Mesenchymal stem cell (in vitro differentiated cells and primary cell): Measurements from ENCODE around the gene HOXB3.
A peak's percentile ranks its signal among the peaks of the same experiment; 100 is the strongest.

Source experiments
- DNase-seq: peaks from one replicate; pipeline ENCODE4 v3.0.0-alpha.2; 2013
- H2AFZ ChIP-seq: one replicate; pipeline ENCODE4 v1.6.1; 2013; ENCODE audit warnings: low read depth, mild to moderate bottlenecking, control low read depth, inconsistent platforms, low read length, moderate library complexity
- H2AK5ac ChIP-seq: 2 replicates; pipeline ENCODE4 v1.6.1; 2013; ENCODE audit warnings: low read length, moderate library complexity, mild to moderate bottlenecking, inconsistent platforms; ENCODE audit not compliant: severe bottlenecking
- H2BK120ac ChIP-seq: one replicate; pipeline ENCODE4 v1.6.1; 2013; ENCODE audit warnings: low read depth, mild to moderate bottlenecking, inconsistent platforms, low read length, moderate library complexity
- H2BK12ac ChIP-seq, 2 experiments: one replicate each; pipeline ENCODE4 v1.6.1; 2013; ENCODE audit warnings: inconsistent platforms in 2 of 2, low read length in 2 of 2, mild to moderate bottlenecking in 2 of 2, moderate library complexity in 2 of 2, control low read depth in 1 of 2
- H2BK15ac ChIP-seq: one replicate; pipeline ENCODE4 v1.6.1; 2013; ENCODE audit warnings: mild to moderate bottlenecking, low read depth, inconsistent platforms; ENCODE audit not compliant: poor library complexity, severe bottlenecking
- H2BK5ac ChIP-seq: 2 replicates; pipeline ENCODE4 v1.6.1; 2013; ENCODE audit warnings: low read depth, mild to moderate bottlenecking, low read length, control low read depth, inconsistent platforms; ENCODE audit not compliant: poor library complexity, severe bottlenecking
- H3K14ac ChIP-seq, 2 experiments: one replicate each; pipeline ENCODE4 v1.6.1; 2013; ENCODE audit warnings: inconsistent platforms in 2 of 2, low read length in 2 of 2, control low read depth in 1 of 2, mild to moderate bottlenecking in 1 of 2, moderate library complexity in 1 of 2
- H3K18ac ChIP-seq, 2 experiments: one replicate each; pipeline ENCODE4 v1.6.1; 2013; ENCODE audit warnings: inconsistent platforms in 2 of 2, low read length in 2 of 2, control low read depth in 1 of 2, low read depth in 1 of 2, mild to moderate bottlenecking in 1 of 2
- H3K23ac ChIP-seq, 2 experiments: one replicate each; pipeline ENCODE4 v1.6.1; 2013; ENCODE audit warnings: inconsistent platforms in 2 of 2, low read length in 2 of 2, mild to moderate bottlenecking in 2 of 2, moderate library complexity in 2 of 2, control low read depth in 1 of 2
- H3K27ac ChIP-seq: 2 replicates; pipeline ENCODE4 v1.5.1; 2013; ENCODE audit warnings: mild to moderate bottlenecking, moderate library complexity, low read length, control low read depth, inconsistent platforms; ENCODE audit not compliant: poor library complexity, severe bottlenecking
- H3K27me3 ChIP-seq, 2 experiments: 2 replicates each; pipeline versions ENCODE4 v1.6.1 to v1.7.0; 2013; ENCODE audit warnings: low read length in 2 of 2, mild to moderate bottlenecking in 2 of 2, moderate library complexity in 2 of 2, control low read depth in 1 of 2, inconsistent platforms in 1 of 2; ENCODE audit not compliant: control insufficient read depth in 1 of 2, insufficient read depth in 1 of 2
- H3K36me3 ChIP-seq, 2 experiments: 2 replicates each; pipeline versions ENCODE4 v1.6.1 to v1.7.0; 2013; ENCODE audit warnings: low read length in 2 of 2, control low read depth in 1 of 2, inconsistent platforms in 1 of 2, low read depth in 1 of 2, mild to moderate bottlenecking in 1 of 2; ENCODE audit not compliant: insufficient read depth in 2 of 2, control insufficient read depth in 1 of 2
- H3K4ac ChIP-seq, 2 experiments: one replicate each; pipeline ENCODE4 v1.6.1; 2013; ENCODE audit warnings: inconsistent platforms in 2 of 2, low read length in 2 of 2, mild to moderate bottlenecking in 2 of 2, moderate library complexity in 2 of 2, control low read depth in 1 of 2, low read depth in 1 of 2
- H3K4me1 ChIP-seq: 2 replicates; pipeline ENCODE4 v1.6.1; 2013; ENCODE audit warnings: low read depth, low read length, control low read depth; ENCODE audit not compliant: control insufficient read depth, insufficient read depth
- H3K4me2 ChIP-seq: 2 replicates; pipeline ENCODE4 v1.6.1; 2013; ENCODE audit warnings: low read length, mild to moderate bottlenecking, inconsistent platforms; ENCODE audit not compliant: poor library complexity, severe bottlenecking
- H3K4me3 ChIP-seq, 2 experiments: 2 replicates each; pipeline versions ENCODE4 v1.5.1 to v1.7.0; 2013; ENCODE audit warnings: low read length in 2 of 2, mild to moderate bottlenecking in 2 of 2, control low read depth in 1 of 2, low read depth in 1 of 2; ENCODE audit not compliant: insufficient read depth in 1 of 2
- H3K79me1 ChIP-seq: replicated peaks from 2 replicates; pipeline ENCODE4 v1.6.1; 2013; ENCODE audit warnings: mild to moderate bottlenecking, control low read depth, low read length, inconsistent platforms; ENCODE audit not compliant: poor library complexity, severe bottlenecking
- H3K9ac ChIP-seq: 2 replicates; pipeline ENCODE4 v1.7.0; 2013; ENCODE audit warnings: mild to moderate bottlenecking, low read length, moderate library complexity
- H3K9me3 ChIP-seq: 2 replicates; pipeline ENCODE4 v1.7.0; 2013; ENCODE audit warnings: mild to moderate bottlenecking, low read length; ENCODE audit not compliant: control insufficient read depth
- H4K8ac ChIP-seq: one replicate; pipeline ENCODE4 v1.6.1; 2013; ENCODE audit warnings: inconsistent platforms, mild to moderate bottlenecking, low read length, moderate library complexity
- H4K91ac ChIP-seq: one replicate; pipeline ENCODE4 v1.6.1; 2013; ENCODE audit warnings: mild to moderate bottlenecking, low read length, inconsistent platforms
- WGBS: methylation state at CpG from one replicate; pipeline ENCODE4 v1.1.7; 2013; ENCODE audit warnings: mixed read lengths; 5-methylcytosine and 5-hydroxymethylcytosine counted together

The HOXB3 gene

DNA sequence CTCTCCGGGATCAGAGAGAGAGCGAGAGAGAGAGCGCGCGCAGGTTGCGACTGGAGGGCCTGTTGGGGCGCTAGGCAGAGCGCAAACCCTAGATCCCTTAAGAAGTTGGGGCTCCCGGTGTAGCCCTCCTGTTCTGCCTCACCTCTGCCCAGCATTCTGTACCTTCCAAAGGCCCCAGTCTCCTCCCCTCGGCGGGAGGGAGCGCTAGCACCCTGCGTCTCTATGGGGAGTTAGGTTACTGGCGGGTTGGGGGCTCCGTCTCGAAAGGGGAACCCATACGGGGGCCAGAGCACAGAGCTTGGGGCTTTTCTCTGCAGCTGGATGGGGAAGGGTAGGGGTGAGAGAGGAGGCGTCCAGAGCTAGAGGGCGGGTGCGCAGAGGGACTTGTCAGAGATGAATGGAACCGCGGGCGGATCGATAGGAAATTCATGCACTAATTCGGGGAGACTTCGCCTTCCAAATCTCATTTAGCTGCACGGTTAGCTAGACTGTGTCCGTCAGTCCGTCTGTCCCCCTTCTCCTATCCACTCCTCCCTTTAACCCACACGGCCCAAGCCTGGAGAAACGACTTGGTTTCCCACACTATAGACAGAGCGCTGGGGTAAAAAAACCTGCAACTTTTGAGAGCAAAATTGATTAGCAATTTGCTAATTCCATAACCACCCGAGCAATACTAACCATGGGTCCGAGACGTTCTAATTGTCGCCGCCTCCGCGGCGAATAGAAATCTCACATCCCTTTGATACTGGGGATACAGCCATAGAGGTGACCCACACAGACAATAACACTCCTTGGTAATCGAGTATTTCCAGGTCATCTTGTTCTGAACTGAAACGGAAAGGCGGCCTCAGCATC, 11.2 kb downstream of the HOXB3 start:
- Histone ChIP-seq H2AK5ac (peak overlapping the region; percentile 1), H3K79me1 (peaks cover 7% of the 10 kb centered on the region), H3K18ac (peak overlapping the region; percentile 87 to 91), H2BK15ac (peak overlapping the region; percentile 86), H2BK12ac (peak overlapping the region; percentile 55 to 80), H3K9me3 (no peaks in the 10 kb centered on the region), H4K91ac (peak overlapping the region; percentile 95), H2AFZ (no peak overlapping the region), H3K4me3 (peak overlapping the region; percentile 62 to 96), H3K27me3 (no peaks in the 10 kb centered on the region), H3K9ac (peak overlapping the region; percentile 98), H3K27ac (peak overlapping the region; percentile 60), H3K14ac (peak overlapping the region; percentile 22 to 87), H2BK5ac (no peak overlapping the region), H3K4ac (peak overlapping the region; percentile 92 to 93), H3K23ac (peak overlapping the region in 1 of 2 experiments; percentile 79), H3K4me1 (peaks cover 35% of the 10 kb centered on the region), H3K36me3 (peaks cover 6% of the 10 kb centered on the region in 2 experiments), H4K8ac (peak overlapping the region; percentile 94), H2BK120ac (peak overlapping the region; percentile 97), H3K4me2 (peak overlapping the region; percentile 82)
- DNase-seq = peak; percentile 76
- 2% methylated on average over 35 of the region's 43 CpGs for WGBS

DNA sequence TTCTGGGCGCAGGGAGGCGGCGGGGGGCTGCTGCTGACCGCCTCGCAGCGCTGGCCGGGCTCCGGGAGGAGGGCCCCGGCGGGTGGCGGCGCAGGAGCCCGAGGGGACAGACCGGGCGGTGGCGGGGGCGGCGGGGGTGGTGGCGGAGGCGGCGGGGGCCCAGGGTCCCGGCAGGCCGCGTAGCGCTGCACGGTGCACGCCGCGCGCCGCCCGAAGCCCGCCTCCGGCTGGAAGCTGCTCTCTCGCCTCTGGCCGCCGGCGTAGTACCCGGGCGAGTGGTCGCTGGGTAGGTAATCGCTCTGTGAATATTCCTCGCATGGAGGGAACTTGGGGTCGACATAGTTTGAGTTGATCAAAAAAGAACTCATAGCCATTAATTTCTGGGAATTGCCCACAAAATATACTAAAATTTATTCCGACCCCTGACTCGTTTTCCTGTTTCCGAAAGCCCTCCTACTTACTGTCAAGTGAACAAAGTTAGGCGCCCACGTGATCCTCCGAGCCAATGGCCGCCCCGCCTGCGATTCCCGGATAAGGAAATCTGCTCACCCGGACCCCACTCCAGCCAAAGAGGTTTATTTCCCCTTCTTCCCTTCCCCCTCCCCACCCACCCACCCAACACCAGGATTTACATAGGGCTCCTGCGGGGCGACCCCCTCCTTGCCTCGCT, 12.0 kb downstream of the HOXB3 start, which contains the start of gene HOXB4:
HOXB4 (minus strand) TSS at position 405 of the 670 bp plus-strand sequence; CDS start at position 374, 31 bp downstream.
- Histone ChIP-seq H3K4me3 (peak within 1 kb of the TSS; percentile 69 to 96), H3K9me3 (no peaks in the 10 kb centered on the region), H3K36me3 (peaks cover 6 to 10% of the 10 kb centered on the region in 2 experiments), H4K8ac (peak within 1 kb of the TSS; percentile 94), H3K14ac (peak within 1 kb of the TSS; percentile 87 to 97), H3K4me1 (peaks cover 37% of the 10 kb centered on the region), H2BK120ac (peak within 1 kb of the TSS; percentile 97), H3K79me1 (peaks cover 7% of the 10 kb centered on the region), H3K9ac (peak within 1 kb of the TSS; percentile 98), H3K18ac (peak within 1 kb of the TSS; percentile 91 to 95), H2AK5ac (peak within 1 kb of the TSS; percentile 1), H2BK15ac (peak within 1 kb of the TSS; percentile 86), H3K4ac (peak within 1 kb of the TSS; percentile 92 to 98), H3K4me2 (peak within 1 kb of the TSS; percentile 82), H4K91ac (peak within 1 kb of the TSS; percentile 95), H3K27me3 (no peaks in the 10 kb centered on the region), H3K27ac (peak within 1 kb of the TSS; percentile 60), H2BK12ac (peak within 1 kb of the TSS; percentile 80 to 89), H2BK5ac (no peak within 1 kb of the TSS), H3K23ac (peak within 1 kb of the TSS in 1 of 2 experiments; percentile 91), H2AFZ (no peak within 1 kb of the TSS)
- DNase-seq = peak; percentile 88
- under 1% methylated on average over 19 of the region's 58 CpGs for WGBS

DNA sequence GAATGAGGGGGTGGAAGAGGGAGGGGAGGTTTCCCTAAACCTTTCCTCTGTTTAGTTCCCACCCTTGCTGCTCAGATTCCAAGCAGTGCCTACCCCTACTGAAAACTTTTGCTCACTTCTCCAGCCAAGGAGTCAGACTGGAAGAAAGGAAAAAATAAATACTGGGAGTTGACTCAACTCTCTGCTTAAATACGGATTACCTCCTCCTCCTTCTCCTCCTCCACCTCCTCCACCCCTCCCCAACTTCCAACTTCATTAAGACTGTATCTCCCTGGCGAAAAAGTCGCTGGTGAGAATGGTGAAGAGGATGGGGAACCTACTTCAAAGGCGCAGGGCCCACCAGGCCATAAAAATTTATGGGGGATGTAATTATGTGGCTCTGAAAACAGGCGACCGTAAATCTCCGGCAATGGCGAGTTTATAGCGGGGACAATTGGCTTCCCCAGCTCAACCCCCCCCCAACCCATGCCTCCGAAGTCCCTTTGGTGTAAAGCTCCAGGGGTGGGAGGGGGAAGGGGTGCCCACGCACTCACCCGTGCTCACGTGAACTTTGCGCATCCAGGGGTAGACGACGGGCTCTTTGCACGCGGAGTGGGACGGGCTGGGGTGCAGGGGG, 12.6 kb downstream of the HOXB3 start:
- peak; percentile 75 for DNase-seq
- H3K4me1 ChIP-seq = peaks cover 38% of the 10 kb centered on the region
- peak overlapping the region; percentile 70 for H2BK15ac ChIP-seq
- peak overlapping the region in 1 of 2 experiments; percentile 89 for H2BK12ac ChIP-seq
- WGBS = 0% methylated on average over 8 of the region's 19 CpGs
- no peak overlapping the region for H4K91ac ChIP-seq
- peak overlapping the region; percentile 62 for H2BK120ac ChIP-seq
- H3K9ac ChIP-seq = peak overlapping the region; percentile 90
- peak overlapping the region; percentile 58 to 95 for H3K18ac ChIP-seq
- H3K4ac ChIP-seq = peak overlapping the region; percentile 84 to 98
- peak overlapping the region in 1 of 2 experiments; percentile 97 for H3K14ac ChIP-seq
- H3K4me3 ChIP-seq = peak overlapping the region; percentile 69 to 96
- no peak overlapping the region for H2BK5ac ChIP-seq
- H3K4me2 ChIP-seq = peak overlapping the region; percentile 60
- no peak overlapping the region for H2AFZ ChIP-seq
- H3K36me3 ChIP-seq = peaks cover 10 to 11% of the 10 kb centered on the region in 2 experiments
- peaks cover 5% of the 10 kb centered on the region for H3K79me1 ChIP-seq
- H3K27me3 ChIP-seq = peaks cover 0 to 4% of the 10 kb centered on the region in 2 experiments
- H3K23ac ChIP-seq = peak overlapping the region in 1 of 2 experiments; percentile 91
- H4K8ac ChIP-seq = peak overlapping the region; percentile 81
- H3K27ac ChIP-seq = peak overlapping the region; percentile 37
- H3K9me3 ChIP-seq = no peaks in the 10 kb centered on the region
- no peak overlapping the region for H2AK5ac ChIP-seq
